ENCODE data around the gene SAMD3.

- TF ChIP-seq, protein P1, sequence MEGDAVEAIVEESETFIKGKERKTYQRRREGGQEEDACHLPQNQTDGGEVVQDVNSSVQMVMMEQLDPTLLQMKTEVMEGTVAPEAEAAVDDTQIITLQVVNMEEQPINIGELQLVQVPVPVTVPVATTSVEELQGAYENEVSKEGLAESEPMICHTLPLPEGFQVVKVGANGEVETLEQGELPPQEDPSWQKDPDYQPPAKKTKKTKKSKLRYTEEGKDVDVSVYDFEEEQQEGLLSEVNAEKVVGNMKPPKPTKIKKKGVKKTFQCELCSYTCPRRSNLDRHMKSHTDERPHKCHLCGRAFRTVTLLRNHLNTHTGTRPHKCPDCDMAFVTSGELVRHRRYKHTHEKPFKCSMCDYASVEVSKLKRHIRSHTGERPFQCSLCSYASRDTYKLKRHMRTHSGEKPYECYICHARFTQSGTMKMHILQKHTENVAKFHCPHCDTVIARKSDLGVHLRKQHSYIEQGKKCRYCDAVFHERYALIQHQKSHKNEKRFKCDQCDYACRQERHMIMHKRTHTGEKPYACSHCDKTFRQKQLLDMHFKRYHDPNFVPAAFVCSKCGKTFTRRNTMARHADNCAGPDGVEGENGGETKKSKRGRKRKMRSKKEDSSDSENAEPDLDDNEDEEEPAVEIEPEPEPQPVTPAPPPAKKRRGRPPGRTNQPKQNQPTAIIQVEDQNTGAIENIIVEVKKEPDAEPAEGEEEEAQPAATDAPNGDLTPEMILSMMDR (IDR thresholded peaks at IDR 0.05), result no peak
- TF ChIP-seq REST (IDR thresholded peaks at IDR 0.05; ENCODE audit: insufficient read depth in 1 of 2, low read depth in 2 of 2, low read length in 1 of 2), result no peak
Observed at GRCh38 chr6:130229645-130230044, 6.9 kb upstream of the SAMD3 start.

Measured in Panc1 (cell line).